Measurements from ENCODE around the gene GRPEL1. TPM values are rescaled to one million over a fixed set of nuclear protein-coding genes. Genes with fewer than 3 reads are reported as not detected.

GRPEL1 gene
- total RNA-seq, 1 experiment from 2014 or later = 40.7 TPM

DNA sequence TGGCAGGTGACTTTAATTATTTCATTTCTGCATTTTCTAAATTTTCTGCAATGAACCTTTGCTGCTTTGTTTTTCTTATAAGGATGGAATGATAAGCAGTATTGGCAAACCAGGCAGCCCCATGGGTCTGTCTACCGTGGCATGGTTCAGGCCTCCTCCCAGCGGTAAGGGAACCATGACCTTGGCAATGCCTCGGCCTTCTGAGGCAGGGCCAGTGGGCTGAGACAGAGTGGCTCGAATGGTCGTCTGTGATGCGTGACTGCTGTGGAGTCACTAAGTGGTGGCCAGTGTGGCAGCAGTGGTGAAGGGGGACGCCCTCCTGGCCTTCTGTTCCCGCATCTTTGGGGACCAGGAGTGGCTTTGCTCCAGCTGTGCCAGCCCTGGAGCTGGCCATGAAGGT, 43.6 kb upstream of the GRPEL1 start:
- WGBS (ENCODE audit: extremely low coverage, insufficient read length, low lambda C conversion rate) = no CpG with 5 or more reads among the region's 8 CpGs

More for the DNA sequence above, 43.6 kb upstream of the GRPEL1 start:
- no peak overlapping the region for H3K9ac ChIP-seq (ENCODE audit: extremely low read depth, insufficient read length, low read length)
- DNase-seq = no peak
- H3K4me1 ChIP-seq (ENCODE audit: insufficient read depth, low read length) = no peaks in the 10 kb centered on the region
- H3K79me2 ChIP-seq (ENCODE audit: insufficient read depth, low read length) = no peaks in the 10 kb centered on the region
- Mint-ChIP-seq H3K4me1 (peaks cover 2 to 3% of the 10 kb centered on the region in 2 experiments; a peak in 2 of 4 replicates), H3K36me3 (ENCODE audit: insufficient read depth in 1 of 3, low read depth in 3 of 3) (no peaks in the 10 kb centered on the region; a peak in 1 of 7 replicates), H3K4me3 (no peak overlapping the region), H3K27ac (no peak overlapping the region), H3K9me3 (peaks cover 3 to 7% of the 10 kb centered on the region in 2 experiments; a peak in 4 of 5 replicates), H3K27me3 (ENCODE audit: low read depth) (peaks cover 20% of the 10 kb centered on the region)
- no peak overlapping the region for H3K4me2 ChIP-seq (ENCODE audit: insufficient read depth, insufficient read length, low read length)
- H3K14ac ChIP-seq (ENCODE audit: insufficient read depth, low read length) = no peak overlapping the region
- H3K18ac ChIP-seq (ENCODE audit: insufficient read length, low read depth, low read length) = no peak overlapping the region
- H3K79me1 ChIP-seq (ENCODE audit: insufficient read depth, low read depth, low read length, poor library complexity, severe bottlenecking) = no peaks in the 10 kb centered on the region
- H2BK12ac ChIP-seq (ENCODE audit: insufficient read length, low read depth, low read length) = no peak overlapping the region
- H2BK15ac ChIP-seq (ENCODE audit: low read depth, low read length) = no peak overlapping the region
- no peak overlapping the region for H3K4ac ChIP-seq (ENCODE audit: low read depth, low read length)
- no peak overlapping the region for H2BK120ac ChIP-seq (ENCODE audit: low read depth, low read length, poor library complexity, severe bottlenecking)
- no peaks in the 10 kb centered on the region for H3K23me2 ChIP-seq (ENCODE audit: insufficient read length, low read depth, low read length, poor library complexity, severe bottlenecking)
- H4K20me1 ChIP-seq (ENCODE audit: control insufficient read depth, insufficient read depth, insufficient read length) = no peaks in the 10 kb centered on the region
- H3K27me3 ChIP-seq (ENCODE audit: insufficient read depth, low read length) = no peaks in the 10 kb centered on the region
- H2AFZ ChIP-seq (ENCODE audit: low read length) = no peak overlapping the region
- H2BK5ac ChIP-seq (ENCODE audit: insufficient read length, low read length) = no peak overlapping the region
- H3T11ph ChIP-seq (ENCODE audit: low read length) = no peak overlapping the region
- H3K27ac ChIP-seq (ENCODE audit: insufficient read length, low read depth, low read length) = no peak overlapping the region
- H3K56ac ChIP-seq (ENCODE audit: insufficient read length, low read depth, low read length) = no peak overlapping the region
- no peak overlapping the region for H2BK20ac ChIP-seq (ENCODE audit: low read depth, low read length, poor library complexity, severe bottlenecking)
- no peak overlapping the region for H4K8ac ChIP-seq (replicated peaks; ENCODE audit: insufficient read length, low read depth, low read length)
- H4K91ac ChIP-seq (ENCODE audit: insufficient read length, low read depth, low read length) = no peak overlapping the region
- no peaks in the 10 kb centered on the region for H3K9me3 ChIP-seq (ENCODE audit: control insufficient read depth, low read depth, low read length)
- TF ChIP-seq, protein P1, sequence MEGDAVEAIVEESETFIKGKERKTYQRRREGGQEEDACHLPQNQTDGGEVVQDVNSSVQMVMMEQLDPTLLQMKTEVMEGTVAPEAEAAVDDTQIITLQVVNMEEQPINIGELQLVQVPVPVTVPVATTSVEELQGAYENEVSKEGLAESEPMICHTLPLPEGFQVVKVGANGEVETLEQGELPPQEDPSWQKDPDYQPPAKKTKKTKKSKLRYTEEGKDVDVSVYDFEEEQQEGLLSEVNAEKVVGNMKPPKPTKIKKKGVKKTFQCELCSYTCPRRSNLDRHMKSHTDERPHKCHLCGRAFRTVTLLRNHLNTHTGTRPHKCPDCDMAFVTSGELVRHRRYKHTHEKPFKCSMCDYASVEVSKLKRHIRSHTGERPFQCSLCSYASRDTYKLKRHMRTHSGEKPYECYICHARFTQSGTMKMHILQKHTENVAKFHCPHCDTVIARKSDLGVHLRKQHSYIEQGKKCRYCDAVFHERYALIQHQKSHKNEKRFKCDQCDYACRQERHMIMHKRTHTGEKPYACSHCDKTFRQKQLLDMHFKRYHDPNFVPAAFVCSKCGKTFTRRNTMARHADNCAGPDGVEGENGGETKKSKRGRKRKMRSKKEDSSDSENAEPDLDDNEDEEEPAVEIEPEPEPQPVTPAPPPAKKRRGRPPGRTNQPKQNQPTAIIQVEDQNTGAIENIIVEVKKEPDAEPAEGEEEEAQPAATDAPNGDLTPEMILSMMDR (conservative IDR thresholded peaks at IDR 0.05) = no peak
- H3K23ac ChIP-seq (ENCODE audit: insufficient read length, low read depth, low read length) = no peak overlapping the region
- no peak overlapping the region for H2AK5ac ChIP-seq (ENCODE audit: insufficient read length, low read length)
- no peak overlapping the region for H4K5ac ChIP-seq (ENCODE audit: insufficient read length, low read depth, low read length)

All from H9 (cell line).